SKM-1 treated with dmso at 0.1 percent for 144 hours (cell line): Measurements from ENCODE around the gene IGSF9.

Experiments
- DNase-seq: peaks from one replicate; lab custom pipeline; 2025; ENCODE audit not compliant: unreplicated experiment; lab: John Stamatoyannopoulos, UW

IGSF9 gene

DNA sequence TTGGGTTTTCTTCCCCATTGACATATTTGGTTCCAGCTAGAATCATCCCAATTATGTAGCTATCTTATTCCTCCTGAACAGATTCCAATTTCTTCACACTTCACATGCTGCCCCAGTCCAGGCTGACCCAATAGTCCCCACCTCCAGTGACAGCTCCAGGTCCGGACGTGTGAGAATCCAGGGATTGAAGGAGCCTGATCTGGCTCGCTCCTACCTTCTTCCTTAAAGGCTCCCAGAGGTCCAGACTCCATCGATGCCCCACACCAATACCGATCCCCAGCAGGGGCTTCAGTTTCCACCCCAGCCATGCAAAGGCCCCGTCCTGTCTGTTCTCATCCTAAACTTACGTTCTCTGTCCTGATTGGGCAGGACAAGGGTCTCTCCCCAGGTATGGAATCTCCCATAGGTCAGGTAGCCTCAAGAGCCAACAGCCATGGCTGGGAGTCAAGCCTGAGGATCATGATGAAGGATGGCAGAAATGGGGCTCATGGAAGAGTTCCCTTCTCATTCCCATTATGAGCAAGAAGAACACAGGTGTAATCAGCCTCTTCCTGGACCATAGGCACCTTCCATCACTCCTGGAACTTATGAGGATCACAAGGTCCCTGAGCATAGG is 29.0 kb upstream of the IGSF9 start:
- DNase-seq, result no peak

DNA sequence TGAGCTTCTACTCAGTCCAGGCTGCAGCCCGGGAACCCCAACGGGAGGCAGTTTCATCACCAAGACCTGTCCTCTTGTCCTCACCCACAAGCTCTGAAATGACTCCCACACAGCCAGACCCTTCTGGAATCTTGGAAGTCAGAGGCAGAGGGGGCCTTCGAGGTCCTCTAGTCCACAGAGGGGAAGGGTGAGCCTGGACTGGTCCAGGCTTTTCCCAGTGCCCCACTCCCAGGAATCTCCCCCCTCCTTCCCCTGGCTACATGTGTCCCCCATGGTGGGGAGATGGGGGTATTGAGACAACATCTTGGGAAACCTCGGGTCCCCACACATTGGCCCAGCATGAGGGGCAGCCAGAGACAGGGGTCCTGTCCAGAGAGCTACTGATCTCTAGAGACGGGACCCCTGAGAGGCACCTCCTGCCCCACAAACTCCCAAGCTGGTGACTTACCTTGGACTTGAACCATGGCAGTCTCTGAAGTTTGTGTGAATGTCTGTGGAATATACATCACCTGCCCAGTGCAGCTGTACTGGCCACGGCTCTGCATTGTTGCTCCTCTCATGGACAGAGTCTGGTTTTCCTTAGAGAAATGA is 28.0 kb upstream of the IGSF9 start:
- DNase-seq, result no peak

DNA sequence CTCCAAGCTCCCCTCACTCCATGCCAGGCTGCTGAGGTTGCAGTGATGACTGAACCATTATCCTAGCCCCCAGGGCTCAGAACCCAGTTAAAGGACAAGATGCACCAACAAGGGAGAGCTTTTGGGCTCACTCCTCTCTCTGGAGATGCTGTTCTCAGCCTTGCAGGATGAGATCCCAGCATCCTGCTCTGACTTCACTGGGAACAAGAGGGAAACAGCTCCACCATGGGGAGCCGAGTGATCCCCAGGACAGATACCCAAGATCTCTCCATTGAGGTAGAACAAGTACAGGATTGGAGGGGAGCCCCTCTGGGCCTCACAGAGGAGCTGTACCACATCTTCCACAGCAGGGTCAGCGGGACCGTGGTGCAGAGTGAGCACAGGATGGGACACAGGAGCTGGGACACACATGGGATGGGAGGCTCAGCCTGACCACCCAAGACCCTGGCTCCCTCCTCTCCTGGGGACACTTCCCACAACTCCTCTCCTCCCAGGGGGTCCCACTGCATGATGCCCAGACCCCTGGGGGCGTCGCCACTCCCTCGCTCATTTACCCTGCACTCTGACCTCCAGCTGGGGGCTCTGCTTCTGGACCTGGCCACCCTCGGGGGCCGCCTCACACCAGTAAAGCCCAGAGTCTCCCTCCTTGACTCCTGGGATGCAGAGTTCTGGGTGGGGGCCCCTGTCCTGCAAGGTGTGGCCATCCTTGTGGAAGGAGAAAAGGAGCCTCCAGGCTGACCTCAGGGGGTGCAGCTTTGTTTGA is 27.2 kb upstream of the IGSF9 start:
- no peak for DNase-seq

DNA sequence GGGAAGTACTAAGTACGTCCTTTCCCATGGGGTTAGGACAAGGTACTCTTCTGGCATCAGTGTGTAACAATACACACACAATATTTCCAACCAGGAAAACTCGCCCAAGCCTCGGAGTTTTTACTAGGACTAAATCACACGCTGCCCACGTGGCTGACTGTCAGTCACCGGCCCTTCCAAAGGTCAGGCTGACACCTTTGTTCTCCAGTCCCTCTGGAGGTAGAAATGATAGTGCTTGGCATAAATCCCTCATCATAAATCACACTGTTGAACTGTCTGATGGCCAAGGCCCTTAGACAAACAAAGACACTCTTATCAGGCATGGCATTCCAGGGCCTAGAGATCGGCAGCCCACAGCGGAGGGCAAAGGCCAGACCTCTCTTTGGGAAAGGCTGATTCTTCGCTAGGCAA is 25.5 kb upstream of the IGSF9 start:
- DNase-seq, result no peak

DNA sequence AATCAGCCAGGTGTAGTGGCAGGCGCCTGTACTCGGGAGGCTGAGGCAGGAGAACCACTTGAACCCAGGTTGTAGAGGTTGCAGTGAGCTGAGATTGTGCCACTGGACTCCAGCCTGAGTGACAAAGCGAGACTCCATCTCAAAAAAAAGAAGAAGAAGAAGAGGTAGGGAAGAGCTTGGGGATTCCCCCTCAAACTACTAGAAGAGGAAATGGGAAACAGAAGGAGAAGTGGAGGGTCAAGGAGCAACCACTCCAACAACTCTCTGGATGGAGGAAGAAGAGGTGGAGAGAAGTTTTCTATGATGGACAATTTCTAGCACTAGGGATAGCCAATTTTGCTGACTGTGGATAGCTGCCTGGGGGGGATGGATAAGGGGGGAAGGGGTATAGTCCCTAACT is 23.5 kb upstream of the IGSF9 start:
- DNase-seq, result no peak

DNA sequence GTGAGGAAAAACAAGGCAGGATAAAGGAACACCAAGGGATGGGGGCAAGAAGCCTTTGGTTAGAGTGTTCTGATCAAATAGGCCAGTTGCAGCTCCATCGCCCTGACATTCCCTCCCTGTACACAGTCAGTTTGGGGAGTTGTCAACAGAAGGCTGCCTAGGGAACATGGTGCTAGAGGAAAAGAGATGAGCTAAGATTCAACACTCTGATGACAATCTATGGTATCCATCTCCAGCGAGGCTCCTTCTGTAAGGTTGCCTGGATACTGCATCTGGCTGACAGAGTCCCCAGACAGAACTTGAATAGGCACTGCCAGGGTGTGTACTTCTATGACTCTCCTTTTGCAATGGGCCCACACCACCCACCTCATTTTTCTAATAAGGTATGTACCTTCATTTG is 19.9 kb upstream of the IGSF9 start:
- DNase-seq, result no peak

DNA sequence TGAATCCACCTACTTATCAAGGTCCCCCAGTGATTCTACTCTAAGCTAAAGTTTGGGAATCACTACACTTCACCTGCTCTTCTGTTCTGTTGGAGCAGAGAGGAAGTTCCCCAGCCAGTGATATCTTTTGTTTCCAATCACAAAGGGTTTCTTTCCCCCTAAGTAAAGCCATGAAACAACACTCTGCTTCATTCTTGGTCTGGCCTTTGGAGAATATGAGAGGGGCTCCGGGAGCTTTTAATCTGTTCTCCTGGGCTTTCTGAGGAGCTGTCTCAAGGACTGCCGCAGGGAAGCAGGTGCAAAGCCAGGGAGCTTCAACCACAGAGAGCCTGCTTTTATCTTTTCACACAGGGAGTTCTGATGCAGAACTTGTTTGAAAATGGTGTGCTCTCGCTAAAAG is 18.7 kb upstream of the IGSF9 start:
- DNase-seq, result no peak

DNA sequence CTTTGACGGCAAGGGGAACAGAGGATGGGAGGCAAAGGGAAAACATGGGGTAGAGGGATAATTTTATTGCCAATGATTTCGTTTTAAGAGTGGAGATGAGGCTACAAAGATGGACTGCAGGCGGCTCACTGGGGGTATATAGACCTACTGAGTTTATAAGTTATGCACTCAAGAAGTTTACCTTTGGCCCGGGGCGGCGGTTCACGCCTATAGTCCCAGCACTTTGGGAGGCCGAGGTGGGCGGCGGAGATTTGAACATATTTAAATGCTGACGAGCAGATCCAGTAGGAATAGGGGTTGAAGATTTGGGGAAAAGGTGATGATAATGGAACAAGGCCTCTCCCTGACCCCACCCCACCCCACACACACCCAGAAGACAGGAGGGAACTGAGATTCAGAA is 16.8 kb upstream of the IGSF9 start:
- no peak for DNase-seq

DNA sequence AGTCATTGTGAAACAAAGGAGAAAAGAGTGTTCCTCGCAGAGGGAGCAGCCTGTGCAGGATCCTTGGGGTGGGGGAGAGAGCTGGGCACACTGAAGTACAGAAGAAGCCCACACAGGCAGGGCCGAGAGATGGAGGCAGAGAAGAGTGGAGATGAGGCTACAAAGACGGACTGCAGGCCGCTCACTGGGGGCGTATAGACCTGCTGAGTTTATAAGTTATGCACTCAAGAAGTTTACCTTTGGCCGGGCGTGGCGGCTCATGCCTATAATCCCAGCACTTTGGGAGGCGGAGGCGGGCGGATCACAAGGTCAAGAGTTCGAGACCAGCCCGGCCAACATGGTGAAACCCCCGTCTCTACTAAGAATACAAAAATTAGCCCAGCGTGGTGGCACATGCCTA is 16.2 kb upstream of the IGSF9 start:
- DNase-seq, result no peak

DNA sequence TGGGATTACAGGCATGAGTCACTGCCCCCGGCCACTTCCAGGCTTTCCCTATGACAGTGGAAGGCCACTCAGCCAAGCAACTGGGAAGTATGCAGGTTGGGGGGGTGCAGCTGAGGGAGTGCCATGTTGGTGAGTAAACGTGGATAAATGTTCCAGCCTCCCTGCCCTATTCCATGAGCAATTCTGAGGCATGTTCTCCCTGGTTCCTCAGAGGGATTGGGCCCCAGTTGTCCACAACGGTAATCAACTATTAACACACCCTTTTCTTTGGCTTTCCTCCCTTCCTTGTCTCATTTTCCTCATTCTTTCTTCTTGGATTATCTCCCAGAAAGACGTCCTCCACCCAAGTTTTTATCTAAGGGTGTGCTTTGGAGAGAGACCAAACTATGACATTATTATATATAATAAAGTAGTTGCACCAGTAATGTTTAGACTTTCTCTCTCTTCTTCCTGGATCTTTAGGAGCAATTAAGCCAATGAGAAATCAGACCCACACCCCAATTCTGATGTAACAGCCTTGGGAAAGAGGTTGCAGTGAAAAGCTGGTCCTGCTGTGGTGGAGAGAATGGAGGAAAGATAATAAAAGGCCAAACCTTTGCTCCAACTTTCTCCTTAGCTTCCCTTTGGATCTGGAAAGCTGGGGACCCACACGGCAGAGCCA is 15.4 kb upstream of the IGSF9 start:
- no peak for DNase-seq

DNA sequence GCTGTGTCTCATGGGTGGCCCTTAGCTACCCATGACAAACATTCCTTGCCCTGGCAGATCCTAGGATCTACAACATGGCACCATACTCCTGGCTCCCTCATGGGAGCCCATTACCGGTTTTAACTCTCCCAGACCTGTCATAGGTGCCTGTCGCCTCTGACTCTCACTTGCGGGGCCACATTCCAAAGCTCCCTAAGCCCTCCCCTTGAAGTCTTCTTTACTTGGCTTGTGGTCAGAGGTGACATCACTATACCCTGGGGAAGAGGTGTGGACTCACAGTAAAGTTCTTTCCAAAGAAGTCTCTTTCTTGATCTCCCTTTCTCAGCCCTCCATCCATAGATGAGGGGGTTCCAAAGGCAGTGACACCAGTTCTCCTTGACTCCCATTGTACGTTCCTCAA is 14.0 kb upstream of the IGSF9 start:
- no peak for DNase-seq

DNA sequence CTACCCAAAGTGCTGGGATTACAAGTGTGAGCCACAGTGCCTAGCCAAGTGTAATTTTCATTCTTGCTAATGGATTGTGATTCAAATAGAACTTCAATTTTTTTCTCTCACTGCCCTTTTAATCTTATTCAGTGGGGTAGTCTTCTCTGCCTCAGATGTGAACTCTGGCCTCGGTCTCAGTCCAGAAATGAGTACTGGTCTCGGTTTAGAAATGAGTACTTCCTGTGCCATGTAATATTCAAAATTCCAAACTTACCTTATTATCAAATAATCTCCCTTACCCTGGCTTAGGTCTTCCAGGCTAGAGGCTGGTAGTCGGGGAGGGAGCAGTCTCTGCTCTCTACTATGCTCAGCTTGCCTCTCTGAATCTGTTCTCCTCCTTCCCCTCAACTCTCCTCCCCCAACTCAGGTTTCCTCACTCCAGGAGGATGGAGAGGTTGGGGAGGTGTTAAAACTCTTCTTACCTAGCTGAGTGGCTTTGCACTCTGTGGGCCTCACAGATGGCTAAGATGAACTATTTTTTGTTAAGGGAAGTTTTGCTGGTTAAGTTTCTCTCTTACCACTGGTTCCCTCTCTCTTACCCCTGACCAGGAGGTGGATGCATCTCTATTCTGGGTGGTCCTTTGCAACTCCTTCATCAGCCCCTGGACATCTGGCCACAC is 13.4 kb upstream of the IGSF9 start:
- no peak for DNase-seq

DNA sequence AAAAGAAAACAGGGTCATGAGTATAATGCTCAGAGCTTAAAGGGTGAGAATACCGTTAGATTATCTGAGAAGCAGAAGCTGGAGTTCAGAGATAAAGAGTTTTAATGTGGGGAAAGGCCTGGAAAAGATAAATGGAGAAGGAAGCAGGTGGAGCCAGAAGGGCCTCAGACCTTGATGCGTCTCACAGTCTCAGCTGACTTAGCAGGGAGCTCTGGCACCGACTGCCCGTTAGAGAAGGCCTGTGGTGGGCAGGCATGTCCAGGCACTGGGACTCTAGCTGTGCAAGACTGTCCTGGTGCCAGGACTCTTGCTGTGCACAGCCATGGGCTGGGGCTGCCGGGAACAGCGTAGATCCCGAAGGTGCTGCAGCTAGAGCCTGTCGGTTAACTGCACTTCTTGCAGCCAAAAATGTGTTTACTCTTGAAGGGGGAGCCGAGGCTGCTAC is 12.4 kb upstream of the IGSF9 start:
- DNase-seq, result no peak

DNA sequence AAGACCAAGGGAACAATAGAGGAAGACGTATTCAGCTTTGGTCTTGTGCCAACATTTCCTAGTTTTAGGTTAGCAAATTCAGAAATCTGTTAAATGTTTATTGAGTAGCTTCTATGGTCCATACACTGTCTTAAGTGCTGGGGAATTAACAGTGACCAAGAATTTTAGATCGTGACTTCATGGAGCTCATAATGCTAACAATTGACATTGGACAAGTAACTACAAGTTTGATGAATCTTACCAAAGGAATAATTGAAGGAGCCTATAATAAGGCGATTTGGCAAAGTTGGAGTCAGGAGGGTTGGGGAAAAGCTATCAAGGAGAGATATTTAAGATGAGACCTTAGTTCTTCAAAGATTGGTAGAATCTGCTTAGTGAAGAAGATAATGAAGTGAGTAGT is 10.0 kb upstream of the IGSF9 start:
- DNase-seq, result no peak

DNA sequence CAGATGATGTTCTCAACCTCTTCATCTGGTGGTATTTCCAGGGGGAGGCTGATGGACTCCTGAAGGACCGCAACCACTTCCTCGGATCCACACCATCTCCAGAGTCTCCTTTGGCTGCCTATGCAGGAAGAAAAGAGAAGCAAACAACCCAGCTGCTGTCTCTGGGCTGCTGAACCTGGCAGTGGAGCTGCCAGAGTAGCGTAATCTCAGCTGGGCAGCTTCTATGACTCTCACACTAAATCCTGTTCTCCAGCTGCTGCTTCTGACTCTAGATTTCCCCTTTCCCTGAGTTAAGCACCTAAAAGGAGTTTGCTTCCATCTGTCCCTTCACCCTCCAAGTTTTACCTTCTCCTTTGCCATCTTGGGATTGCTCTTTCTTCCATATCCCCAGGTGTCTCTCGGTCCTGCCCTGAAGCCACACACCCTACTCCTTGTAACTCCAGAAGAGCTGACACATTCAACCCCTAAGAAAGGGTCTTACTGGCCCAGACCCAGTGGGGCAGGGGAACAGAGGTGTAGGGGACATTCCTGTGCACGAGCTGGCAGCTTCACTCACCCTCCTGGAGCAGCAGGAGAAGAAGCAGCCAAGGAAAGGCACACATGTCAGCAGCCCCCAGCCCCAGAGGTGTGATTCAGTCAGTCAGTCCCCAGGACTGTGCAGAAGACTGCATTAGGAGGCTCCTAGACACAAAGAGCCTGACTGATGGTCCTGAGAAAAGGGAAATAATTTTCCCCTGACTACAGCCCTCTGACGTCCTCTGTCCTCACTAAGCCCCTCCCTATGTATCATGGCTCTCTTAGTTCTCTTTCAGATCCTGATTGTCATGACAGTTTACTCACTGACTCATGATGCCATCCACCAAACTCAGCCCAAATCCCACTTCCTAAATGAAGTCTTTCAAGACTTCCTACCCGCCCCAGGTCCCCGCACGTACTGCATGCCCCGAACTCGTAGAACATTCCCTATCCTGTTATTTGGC is 8.4 kb upstream of the IGSF9 start, which contains the start of gene SLAMF9:
SLAMF9 (minus strand) TSS at position 702 of the 980 bp plus-strand sequence; CDS start at position 602, 100 bp downstream.
- no peak for DNase-seq

DNA sequence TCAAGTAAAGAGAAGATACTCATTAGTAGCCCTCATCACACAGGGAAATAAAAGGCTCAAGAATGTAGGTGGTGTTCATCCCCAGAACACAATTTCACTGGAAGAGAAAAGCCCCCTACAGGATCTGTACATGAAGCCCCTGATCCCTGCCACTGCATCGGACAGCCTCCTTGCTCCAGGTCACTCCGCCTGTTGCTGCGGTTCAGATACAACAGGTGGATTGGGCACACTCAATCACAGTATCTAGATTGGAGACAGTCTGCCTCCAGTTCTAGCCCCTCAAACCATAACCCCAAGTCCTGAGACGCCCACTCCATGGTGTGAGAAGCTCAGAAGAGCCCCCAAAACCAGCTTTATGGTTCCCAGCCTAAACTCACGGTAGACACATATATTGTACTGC is 7.5 kb upstream of the IGSF9 start:
- no peak for DNase-seq

DNA sequence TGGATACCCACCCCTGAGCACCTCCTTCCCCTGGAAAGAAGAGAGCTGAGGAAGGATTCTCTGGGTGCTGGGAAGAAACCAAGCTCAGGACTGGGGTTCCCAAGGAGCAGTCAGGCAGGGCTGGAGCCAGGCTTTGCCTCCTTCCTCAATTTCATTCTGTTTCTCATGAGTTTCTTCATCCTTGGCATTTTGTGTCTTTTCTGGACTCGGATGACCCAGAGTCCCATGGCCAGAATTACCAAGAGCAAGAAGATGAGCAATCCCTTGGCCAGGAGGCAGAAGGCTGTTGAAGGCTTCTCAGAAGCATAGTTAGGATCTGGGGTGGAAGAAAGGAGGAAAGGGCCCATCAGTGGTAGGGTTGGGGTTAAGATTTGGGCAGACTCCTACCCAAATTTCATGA is 6.1 kb upstream of the IGSF9 start:
- no peak for DNase-seq

DNA sequence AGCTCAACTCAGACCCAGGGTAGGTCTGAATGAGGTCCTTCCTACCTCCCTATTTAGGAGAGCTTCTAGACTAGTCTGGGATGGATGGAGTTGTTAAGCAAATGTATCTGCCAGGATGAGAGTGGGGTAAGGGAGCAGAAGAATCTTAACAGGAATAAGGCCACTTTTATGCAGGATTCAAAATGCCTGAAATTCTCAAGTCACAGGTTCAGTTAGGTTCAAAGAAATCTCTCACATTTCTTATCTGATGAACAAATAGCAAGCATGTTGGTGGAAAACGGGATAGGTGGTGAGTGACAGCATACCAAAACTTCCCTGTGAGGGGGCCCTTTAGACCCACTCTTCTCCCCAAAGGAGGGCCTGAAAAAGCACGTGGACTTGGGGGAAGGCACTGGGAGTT is 5.6 kb upstream of the IGSF9 start:
- no peak for DNase-seq

DNA sequence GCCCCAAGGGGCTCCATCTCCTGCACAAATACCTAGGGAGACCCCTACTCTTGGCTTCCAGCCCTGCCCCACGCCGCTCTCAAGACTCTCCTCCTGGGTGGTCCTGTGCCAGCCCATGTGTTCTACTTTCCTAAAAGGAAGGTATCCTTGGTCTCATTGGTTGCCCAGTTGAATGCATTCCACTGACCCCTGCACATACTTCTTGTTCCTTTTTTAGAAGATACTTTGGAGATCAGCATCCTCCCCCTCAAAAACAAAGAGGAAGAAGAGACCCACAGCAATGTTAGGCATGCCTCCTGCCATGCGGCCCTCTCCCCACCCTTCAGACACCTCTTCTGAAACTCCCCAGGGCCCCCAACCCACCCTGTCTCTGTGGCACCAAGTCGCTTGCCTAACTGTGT is 4.6 kb upstream of the IGSF9 start:
- DNase-seq, result peak; percentile 81

DNA sequence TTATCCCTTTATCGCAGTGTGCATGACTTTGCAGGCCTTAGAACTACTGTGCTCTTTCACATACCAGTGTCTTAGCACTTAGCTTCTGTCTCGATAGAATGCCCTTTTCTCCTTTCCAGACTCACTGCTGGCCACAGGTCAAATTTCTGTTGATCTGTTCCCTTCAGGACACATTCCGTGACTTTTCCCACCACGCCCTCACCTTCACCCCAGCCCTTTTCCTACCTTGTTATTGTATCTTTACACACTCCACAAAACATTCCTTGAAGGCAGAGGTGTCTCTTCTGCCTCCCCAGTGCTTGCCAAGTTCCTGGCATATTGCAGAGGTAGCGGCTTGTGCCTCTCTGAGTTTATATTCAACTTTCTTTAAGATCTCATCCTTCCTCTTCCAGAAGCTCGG is 3.7 kb upstream of the IGSF9 start:
- DNase-seq, result no peak
